ENCODE results near the gene ECPAS.
A peak's percentile ranks its signal among the peaks of the same experiment; 100 is the strongest.
"Not testable (repeated sequence)": the region's sequence is repeated elsewhere in the genome, so short reads cannot be mapped to it uniquely, and the experiment has no call there.

Gene ECPAS, protein sequence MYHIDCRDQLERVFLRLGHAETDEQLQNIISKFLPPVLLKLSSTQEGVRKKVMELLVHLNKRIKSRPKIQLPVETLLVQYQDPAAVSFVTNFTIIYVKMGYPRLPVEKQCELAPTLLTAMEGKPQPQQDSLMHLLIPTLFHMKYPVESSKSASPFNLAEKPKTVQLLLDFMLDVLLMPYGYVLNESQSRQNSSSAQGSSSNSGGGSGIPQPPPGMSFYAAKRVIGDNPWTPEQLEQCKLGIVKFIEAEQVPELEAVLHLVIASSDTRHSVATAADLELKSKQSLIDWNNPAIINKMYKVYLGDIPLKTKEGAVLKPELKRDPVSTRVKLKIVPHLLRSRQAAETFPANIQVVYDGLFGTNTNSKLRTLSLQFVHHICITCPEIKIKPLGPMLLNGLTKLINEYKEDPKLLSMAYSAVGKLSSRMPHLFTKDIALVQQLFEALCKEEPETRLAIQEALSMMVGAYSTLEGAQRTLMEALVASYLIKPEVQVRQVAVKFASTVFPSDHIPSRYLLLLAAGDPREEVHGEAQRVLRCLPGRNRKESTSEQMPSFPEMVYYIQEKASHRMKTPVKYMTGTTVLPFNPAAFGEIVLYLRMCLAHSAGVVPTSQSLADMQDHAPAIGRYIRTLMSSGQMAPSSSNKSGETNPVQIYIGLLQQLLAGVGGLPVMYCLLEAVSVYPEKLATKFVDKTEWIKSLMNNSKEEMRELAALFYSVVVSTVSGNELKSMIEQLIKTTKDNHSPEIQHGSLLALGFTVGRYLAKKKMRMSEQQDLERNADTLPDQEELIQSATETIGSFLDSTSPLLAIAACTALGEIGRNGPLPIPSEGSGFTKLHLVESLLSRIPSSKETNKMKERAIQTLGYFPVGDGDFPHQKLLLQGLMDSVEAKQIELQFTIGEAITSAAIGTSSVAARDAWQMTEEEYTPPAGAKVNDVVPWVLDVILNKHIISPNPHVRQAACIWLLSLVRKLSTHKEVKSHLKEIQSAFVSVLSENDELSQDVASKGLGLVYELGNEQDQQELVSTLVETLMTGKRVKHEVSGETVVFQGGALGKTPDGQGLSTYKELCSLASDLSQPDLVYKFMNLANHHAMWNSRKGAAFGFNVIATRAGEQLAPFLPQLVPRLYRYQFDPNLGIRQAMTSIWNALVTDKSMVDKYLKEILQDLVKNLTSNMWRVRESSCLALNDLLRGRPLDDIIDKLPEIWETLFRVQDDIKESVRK (N-terminal part only)

DNA sequence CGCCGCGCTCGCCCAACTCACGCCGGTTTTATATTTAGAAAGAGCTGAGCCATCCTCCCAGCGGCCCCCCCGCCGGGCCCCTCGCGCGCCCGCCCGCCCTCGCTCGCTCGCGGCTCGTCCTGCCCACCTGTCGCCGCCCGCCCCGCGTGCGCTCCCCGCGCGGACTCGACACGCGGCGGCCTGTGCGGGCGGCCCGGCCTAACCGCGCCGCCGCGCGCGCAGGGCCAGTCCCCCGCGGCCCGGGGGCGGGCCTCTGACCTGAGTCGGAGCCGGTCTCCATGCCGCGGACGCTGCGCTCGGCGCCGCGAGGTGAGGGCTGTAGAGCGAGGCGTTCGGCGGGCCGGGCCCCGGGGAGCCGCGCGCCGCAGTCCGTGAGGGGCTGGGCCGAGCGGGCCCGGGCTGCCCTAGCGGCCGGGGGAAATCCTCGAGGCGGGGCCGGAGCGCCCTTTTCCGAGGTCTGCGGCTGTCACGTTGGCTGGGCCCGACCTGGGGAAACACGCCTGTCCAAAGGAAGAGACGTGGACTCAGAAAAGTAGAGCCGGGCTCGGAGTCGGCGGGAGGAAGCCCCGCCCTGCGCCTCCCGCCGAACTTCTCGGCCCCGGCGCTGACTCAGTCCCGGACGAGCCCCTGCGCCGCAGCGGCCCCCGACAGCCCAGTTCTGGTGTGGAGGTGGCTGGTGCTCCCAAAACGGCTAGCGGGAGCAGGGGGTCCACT is at the start of gene ECPAS:
Gene ECPAS, minus strand, starts transcription at position 526 of the 714 bp plus-strand sequence. CDS start 11,465 bp downstream, outside the sequence.
- Mint-ChIP-seq H3K27ac (peak within 1 kb of the TSS; percentile 85), H3K36me3 (peaks cover 4% of the 10 kb centered on the region), H3K4me3 (peak within 1 kb of the TSS; percentile 88), H3K4me1 (ENCODE audit: low read depth) (peaks cover 30% of the 10 kb centered on the region), H3K9me3 (ENCODE audit: low read depth) (no peaks in the 10 kb centered on the region), H3K27me3 (no peaks in the 10 kb centered on the region)

DNA sequence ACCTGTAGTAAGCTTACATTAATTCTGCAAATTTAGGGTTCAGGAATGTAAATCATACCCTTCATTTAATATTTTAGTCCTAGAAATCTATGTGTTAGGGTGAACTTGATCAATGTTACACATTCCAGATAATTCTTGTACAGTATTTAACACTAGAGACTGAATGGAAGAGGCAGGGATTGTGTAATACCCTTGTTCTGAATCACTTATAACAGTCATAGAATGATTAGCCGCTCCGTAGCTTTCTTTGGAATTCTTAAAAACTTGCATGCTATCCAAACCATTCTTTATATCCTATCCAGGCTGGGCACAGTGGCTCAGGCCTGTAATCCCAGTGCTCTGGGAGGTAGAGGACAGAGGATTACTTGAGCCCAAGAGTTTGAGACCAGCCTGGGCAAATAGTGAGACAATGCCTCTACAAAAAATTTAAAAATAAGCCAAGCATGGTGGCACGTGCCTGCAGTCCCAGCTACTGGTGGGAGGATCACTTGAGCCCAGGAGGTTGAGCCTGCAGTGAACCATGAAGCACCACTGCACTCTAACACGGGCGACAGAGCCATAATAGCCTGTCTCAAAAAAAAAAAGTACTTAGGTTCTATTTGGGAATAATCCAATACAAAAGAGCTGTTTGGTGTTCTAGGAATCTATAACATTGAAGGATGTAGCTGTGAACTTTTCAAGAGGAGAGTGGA is 49.1 kb upstream of the ECPAS start:
- Mint-ChIP-seq H3K4me1 (ENCODE audit: low read depth) (no peaks in the 10 kb centered on the region), H3K4me3 (no peak overlapping the region), H3K36me3 (peaks cover 42% of the 10 kb centered on the region), H3K9me3 (ENCODE audit: low read depth) (peaks cover 8% of the 10 kb centered on the region), H3K27me3 (no peaks in the 10 kb centered on the region), H3K27ac (no peak overlapping the region)

DNA sequence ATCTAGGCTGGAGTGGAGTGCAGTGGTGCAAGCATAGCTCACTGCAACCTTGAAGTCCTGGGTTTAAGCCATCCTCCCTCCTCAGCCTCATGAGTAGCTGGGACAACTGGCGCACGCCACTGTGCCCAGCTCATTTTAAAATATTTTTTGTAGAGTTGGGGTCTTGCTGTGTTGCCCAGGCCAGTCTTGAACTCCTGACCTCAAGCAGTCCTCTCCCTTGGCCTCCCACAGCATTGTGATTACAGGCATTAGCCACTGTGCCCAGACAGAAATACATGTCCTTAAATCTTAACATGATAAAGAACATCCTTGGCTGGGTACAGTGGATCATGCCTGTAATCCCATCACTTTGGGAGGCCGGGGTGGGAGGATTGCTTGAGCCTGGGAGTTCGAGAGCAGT is 47.5 kb upstream of the ECPAS start:
- no peaks in the 10 kb centered on the region for H3K27me3 Mint-ChIP-seq
- no peak overlapping the region for H3K4me3 Mint-ChIP-seq
- peaks cover 8% of the 10 kb centered on the region for H3K9me3 Mint-ChIP-seq (ENCODE audit: low read depth)
- H3K4me1 Mint-ChIP-seq (ENCODE audit: low read depth) = peaks cover 5% of the 10 kb centered on the region
- H3K36me3 Mint-ChIP-seq = peaks cover 42% of the 10 kb centered on the region
- H3K27ac Mint-ChIP-seq = no peak overlapping the region

DNA sequence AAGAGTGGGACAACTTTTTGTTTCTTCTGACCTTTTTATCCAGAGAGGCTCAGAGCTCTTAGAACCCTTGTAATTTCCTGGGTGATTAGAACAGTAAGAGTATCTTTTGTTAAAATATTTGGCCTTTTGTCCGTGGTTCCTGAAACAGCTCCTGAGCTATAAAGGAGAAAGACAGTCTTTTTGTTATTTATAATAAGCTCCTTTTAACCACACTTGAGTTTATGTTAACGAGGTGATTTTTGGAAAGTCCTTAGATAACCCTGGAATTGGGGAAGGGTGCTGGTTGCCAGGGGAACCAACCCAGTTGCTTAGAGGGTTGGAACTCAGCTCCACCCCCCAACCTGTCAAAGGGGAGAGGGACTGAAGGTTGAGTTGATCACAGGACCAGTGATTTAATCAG is 45.6 kb upstream of the ECPAS start:
- H3K4me1 Mint-ChIP-seq (ENCODE audit: low read depth) = peaks cover 18% of the 10 kb centered on the region

DNA sequence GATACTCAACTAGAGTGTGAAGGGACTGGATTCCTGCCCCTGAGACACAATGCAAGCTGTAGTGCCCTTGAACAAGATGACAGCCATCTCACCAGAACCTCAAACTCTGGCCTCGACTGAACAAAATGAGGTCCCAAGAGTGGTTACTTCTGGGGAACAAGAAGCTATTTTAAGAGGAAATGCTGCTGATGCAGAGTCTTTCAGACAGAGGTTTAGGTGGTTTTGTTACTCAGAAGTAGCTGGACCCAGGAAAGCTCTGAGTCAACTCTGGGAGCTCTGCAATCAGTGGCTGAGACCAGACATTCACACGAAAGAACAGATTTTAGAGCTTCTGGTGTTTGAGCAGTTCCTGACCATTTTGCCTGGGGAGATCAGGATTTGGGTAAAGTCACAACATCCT is 43.2 kb upstream of the ECPAS start:
- H3K36me3 Mint-ChIP-seq = peaks cover 18% of the 10 kb centered on the region

More for the DNA sequence above, 45.6 kb upstream of the ECPAS start:
- no peak overlapping the region for H3K4me3 Mint-ChIP-seq
- peaks cover 36% of the 10 kb centered on the region for H3K36me3 Mint-ChIP-seq
- peaks cover 8% of the 10 kb centered on the region for H3K9me3 Mint-ChIP-seq (ENCODE audit: low read depth)
- no peak overlapping the region for H3K27ac Mint-ChIP-seq
- no peaks in the 10 kb centered on the region for H3K27me3 Mint-ChIP-seq

DNA sequence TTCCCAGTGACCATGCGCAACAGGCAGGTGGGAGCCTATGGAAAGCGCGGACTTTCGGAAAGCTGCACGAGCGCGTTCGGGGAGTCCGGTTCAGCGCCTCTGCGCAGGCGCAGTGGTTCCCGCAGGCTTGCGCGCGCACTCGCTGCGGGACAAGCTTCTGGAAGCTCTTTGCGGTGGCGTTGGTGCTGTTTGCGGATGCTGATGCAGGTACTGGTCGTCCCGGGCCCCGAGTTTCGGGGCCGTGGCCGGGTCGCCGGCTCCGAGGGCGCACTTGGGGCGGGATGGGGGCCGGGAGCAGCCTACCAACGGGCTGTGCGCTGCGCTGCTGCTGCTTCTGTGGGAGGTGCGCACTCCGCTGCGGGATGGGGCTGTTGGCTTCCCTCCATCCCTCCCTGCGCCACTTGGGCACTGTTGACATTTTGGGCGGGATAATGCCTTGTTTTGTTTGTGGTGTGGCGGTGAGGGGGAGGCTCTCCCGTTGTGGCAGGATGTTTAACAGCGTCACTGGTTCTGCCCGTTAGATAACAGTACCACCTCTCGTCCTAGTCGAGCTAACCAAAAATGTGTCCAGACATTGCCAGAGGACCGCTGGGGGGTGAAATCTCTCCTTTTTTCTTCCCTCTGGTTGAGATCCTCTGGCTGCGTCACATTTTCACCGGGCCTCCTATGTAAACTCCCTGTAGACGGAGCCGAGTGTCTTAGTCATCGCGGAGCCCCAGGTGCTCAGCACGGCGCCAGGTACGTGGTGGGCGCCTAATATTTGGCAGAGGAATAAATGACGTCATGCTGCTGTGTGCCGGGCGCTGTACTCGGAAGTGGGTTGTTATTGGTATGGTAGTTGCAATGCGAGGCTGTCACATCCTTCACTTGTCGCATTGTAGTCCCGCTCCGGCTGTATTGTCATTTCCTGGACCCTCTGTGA is 41.1 kb upstream of the ECPAS start, which contains the start of gene ZNF483:
Gene ZNF483, plus strand, starts transcription at position 124 of the 922 bp plus-strand sequence. CDS start 2,217 bp downstream, outside the sequence.
- peak within 1 kb of the TSS; percentile 88 for H3K27ac Mint-ChIP-seq
- peaks cover 11% of the 10 kb centered on the region for H3K36me3 Mint-ChIP-seq
- no peaks in the 10 kb centered on the region for H3K9me3 Mint-ChIP-seq (ENCODE audit: low read depth)
- H3K4me3 Mint-ChIP-seq = peak within 1 kb of the TSS; percentile 95
- H3K27me3 Mint-ChIP-seq = no peaks in the 10 kb centered on the region
- H3K4me1 Mint-ChIP-seq (ENCODE audit: low read depth) = peaks cover 26% of the 10 kb centered on the region

More for the DNA sequence above, 43.2 kb upstream of the ECPAS start:
- Mint-ChIP-seq H3K27me3 (no peaks in the 10 kb centered on the region), H3K27ac (peak overlapping the region; percentile 25), H3K9me3 (ENCODE audit: low read depth) (no peaks in the 10 kb centered on the region), H3K4me1 (ENCODE audit: low read depth) (peaks cover 26% of the 10 kb centered on the region), H3K4me3 (no peak overlapping the region)

DNA sequence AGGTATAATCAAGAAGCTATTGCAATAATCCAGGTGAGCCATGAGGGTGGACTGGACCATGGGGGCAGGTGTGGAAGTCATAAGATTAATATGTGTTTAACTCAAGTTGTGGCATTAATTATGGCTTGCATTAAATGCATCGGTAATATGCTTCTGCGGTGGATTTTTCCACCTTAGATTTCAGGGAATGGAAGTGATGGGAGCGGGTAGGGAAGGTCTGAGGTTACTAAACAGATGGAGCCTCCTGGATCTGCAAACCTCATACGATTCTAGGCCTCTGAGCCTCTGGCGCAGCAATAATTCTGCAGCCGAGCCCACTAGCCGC is 40.5 kb upstream of the ECPAS start:
- no peaks in the 10 kb centered on the region for H3K9me3 Mint-ChIP-seq (ENCODE audit: low read depth)
- H3K4me3 Mint-ChIP-seq = peak overlapping the region; percentile 95
- peaks cover 8% of the 10 kb centered on the region for H3K36me3 Mint-ChIP-seq
- H3K27ac Mint-ChIP-seq = peak overlapping the region; percentile 41
- peaks cover 26% of the 10 kb centered on the region for H3K4me1 Mint-ChIP-seq (ENCODE audit: low read depth)
- peaks cover 3% of the 10 kb centered on the region for H3K27me3 Mint-ChIP-seq

DNA sequence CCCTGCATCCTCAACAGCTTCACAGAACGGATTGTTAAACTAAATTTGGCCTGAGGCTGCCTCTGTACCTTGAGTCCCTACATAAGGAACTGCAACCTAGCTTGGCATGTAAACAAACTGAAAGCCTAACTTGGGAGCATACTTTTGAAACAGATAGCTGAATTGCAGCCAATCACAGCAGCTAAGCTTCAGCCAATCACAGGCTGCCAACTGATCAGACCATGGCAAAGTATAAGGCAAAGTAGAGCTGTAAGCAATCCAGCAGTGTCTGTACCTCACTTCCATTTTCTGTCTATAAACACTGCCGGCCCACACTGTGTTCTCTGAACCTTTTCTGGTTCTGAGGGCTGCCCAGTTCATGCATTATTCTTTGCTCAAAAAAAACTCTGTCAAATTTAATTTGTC is 31.9 kb upstream of the ECPAS start:
- H3K27me3 Mint-ChIP-seq = peaks cover 4% of the 10 kb centered on the region
- H3K4me3 Mint-ChIP-seq = no peak overlapping the region
- H3K4me1 Mint-ChIP-seq (ENCODE audit: low read depth) = no peaks in the 10 kb centered on the region
- H3K36me3 Mint-ChIP-seq = peaks cover 3% of the 10 kb centered on the region
- peaks cover 3% of the 10 kb centered on the region for H3K9me3 Mint-ChIP-seq (ENCODE audit: low read depth)
- no peak overlapping the region for H3K27ac Mint-ChIP-seq

DNA sequence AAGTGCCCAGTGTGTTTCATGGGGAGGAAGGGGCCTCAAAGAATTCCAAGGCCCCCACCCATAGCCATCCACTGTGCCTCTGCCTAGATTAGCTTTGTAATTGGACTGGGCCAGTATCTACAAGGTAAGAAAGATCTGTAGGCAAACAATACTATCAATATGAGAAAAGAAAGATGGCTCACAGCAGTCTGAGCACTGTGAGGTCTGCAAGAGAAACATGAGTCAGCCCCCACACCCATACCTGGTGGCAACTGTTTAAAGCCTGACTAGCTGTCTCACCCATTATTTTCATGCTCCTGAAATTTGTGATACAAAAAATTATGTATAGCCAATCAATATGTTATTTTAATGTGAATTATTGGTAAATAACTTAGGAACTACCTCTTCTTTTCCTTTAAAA is 30.8 kb upstream of the ECPAS start:
- Mint-ChIP-seq H3K36me3 (peaks cover 6% of the 10 kb centered on the region), H3K27me3 (peaks cover 4% of the 10 kb centered on the region), H3K4me1 (ENCODE audit: low read depth) (no peaks in the 10 kb centered on the region), H3K27ac (no peak overlapping the region), H3K4me3 (no peak overlapping the region), H3K9me3 (ENCODE audit: low read depth) (peaks cover 8% of the 10 kb centered on the region)

DNA sequence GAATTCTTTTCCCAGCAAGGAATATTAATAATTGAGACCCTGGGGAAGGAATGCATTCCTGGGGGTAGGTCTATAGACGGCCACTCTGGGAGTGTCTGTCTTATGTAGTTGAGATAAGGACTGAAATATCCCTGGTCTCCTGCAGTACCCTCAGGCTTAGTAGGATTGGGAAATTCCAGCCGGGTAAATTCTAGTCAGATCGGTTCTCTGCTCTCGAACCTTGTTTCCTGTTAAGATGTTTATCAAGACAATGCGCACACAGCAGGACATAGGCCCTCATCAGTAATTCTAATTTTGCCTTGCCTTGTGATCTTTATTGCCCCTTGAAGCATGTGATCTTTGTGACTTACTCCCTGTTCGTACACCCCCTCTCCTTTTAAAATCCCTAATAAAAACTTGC is 27.4 kb upstream of the ECPAS start:
- not testable (repeated sequence) for H3K4me3 Mint-ChIP-seq; H3K27me3 Mint-ChIP-seq; H3K36me3 Mint-ChIP-seq; H3K4me1 Mint-ChIP-seq (ENCODE audit: low read depth); H3K9me3 Mint-ChIP-seq (ENCODE audit: low read depth); H3K27ac Mint-ChIP-seq

DNA sequence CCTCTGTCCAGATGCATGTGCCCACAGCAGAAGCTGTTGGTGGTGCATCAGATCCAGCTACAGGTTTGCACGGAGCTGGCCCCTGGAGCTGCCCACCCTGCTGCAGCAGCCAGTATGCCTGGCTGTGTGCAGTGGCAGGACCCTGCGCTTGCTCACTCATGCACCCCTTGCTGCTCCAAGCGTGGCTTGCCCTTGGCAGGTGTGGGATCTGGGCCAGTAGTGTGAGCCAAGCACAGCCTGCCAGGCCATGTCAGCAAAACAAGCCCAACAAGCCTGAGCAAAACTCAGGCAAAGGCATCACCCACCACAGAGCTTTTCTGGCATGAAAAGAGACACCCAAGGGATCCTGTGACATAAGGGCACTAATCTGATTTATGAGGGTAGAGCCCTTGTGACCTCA is 18.3 kb upstream of the ECPAS start:
- Mint-ChIP-seq H3K9me3 (ENCODE audit: low read depth) (no peaks in the 10 kb centered on the region), H3K27me3 (peaks cover 6% of the 10 kb centered on the region), H3K4me1 (ENCODE audit: low read depth) (no peaks in the 10 kb centered on the region), H3K27ac (no peak overlapping the region), H3K4me3 (no peak overlapping the region), H3K36me3 (no peaks in the 10 kb centered on the region)

DNA sequence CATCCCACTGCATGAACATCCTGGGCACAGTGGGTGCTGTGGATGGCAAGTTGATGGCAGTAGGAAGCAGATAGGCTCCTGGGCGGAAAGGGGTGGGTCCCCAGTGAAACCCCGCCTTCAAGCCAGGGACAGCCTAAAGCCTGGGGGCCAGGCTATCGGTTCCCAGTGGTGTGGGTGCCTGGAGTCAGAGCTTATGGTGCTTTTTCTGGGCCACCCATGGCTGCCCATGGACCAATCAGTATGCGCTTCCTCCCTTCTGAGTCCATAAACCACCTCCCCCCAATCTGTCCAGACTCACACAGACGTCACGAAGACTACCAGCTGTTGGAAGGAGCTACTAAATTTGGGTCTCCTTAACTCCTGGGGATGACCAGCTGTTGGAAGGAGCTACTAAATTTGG is 17.5 kb upstream of the ECPAS start:
- Mint-ChIP-seq H3K4me1 (ENCODE audit: low read depth) (no peaks in the 10 kb centered on the region), H3K4me3 (no peak overlapping the region), H3K27ac (no peak overlapping the region), H3K36me3 (no peaks in the 10 kb centered on the region), H3K27me3 (peaks cover 6% of the 10 kb centered on the region), H3K9me3 (ENCODE audit: low read depth) (no peaks in the 10 kb centered on the region)

DNA sequence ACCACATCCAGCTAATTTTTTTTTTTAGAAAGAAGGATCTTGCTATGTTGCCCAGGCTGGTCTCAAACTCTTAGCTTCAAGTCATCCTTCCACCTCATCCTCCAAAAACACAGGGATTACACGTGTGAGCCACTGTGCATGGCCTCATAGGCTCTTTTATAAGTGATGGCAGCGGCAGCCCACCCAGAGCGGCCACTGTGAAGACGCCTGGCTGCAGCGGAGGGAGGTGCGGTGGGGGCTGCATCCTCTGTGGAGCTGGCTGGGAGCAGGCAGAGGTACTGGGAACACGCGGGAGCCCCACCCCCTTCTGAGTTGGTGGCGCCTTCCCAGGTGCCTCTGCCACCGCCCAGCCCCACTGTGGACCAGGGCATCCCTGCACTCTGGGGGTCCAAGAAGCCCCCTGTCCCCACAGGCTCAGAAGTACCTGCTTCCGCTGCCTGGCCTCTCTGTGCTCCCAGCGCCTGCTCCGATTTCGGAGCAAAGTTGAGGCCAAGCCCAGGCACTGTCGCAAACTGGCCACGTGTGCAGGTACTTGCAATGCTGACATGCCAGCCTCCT is 16.9 kb upstream of the ECPAS start:
- Mint-ChIP-seq H3K27ac (no peak overlapping the region), H3K27me3 (peaks cover 6% of the 10 kb centered on the region), H3K9me3 (ENCODE audit: low read depth) (no peaks in the 10 kb centered on the region), H3K36me3 (no peaks in the 10 kb centered on the region), H3K4me3 (no peak overlapping the region), H3K4me1 (ENCODE audit: low read depth) (no peaks in the 10 kb centered on the region)
